GM12892 (cell line): ENCODE results near the gene RAC3.

Experiments
- POLR2A ChIP-seq: IDR thresholded peaks from 2 replicates; pipeline ENCODE4 v1.6.1; 2011; ENCODE audit warnings: low read depth, low read length, control low read depth
- POLR2AphosphoS5 ChIP-seq: IDR thresholded peaks from 2 replicates; pipeline ENCODE4 v1.6.1; 2011; ENCODE audit warnings: low read depth, low read length, control low read depth
- TAF1 ChIP-seq: IDR thresholded peaks from 2 replicates; pipeline ENCODE4 v1.6.1; 2011; ENCODE audit warnings: low read depth, mild to moderate bottlenecking, control low read depth, low read length, borderline replicate concordance

DNA sequence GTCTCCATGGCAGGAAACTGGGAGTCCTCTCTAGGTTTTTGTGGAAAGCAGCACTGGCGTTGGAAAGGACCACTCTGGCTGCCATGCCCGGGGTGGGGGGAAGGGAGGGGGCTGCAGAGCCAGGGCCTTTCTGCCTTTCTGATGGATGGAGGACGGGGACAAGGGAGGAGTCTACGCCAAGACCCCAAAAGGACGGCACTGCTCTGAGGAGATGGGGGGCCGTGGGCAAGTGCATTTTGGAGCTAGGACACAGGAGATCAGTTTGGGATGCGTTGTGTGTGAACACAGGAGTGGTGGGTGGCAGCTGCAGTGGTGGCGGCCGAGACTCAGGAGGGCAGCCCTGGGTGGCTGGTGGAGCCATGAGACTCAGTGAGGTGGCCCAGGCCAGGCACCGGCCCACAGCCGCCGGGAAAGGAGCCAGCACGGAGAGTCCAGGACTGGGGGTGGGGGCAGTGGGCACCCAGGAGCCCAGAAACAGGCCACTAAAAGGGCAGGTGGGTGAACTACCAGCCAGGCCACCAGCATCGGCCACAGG, 10.8 kb upstream of the RAC3 start:
- no peak for TF ChIP-seq POLR2A
- no peak for TF ChIP-seq POLR2AphosphoS5
- TF ChIP-seq TAF1 = no peak
